Measurements from ENCODE around the gene RNF213. TPM values are rescaled to one million over a fixed set of nuclear protein-coding genes. Genes with fewer than 3 reads are reported as not detected.
"Not testable (repeated sequence)": the region's sequence is repeated elsewhere in the genome, so short reads cannot be mapped to it uniquely, and the experiment has no call there.

Gene RNF213
- total RNA-seq, 2 experiments from 2014 or later = 787 to 849 TPM

DNA sequence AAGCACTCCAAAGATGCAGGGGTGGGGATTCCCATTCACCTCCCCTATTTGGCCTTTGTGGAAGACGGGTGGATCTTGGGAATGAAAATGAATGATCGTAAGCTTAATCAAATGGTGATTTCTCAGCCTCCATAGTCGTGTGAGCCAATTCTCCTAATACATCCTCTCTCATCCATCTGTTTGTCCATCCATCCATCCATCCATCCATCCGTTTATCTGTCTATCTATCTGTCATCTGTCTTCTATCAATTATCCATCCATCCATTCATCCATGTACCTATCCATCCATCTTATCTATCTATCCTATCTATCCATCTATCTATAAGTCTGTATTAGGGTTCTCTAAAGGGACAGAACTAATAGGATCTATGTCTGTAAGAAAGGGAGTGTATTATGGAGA, 7.8 kb downstream of the RNF213 start:
- ChIA-PET CTCF (interaction anchor here (0.7 kb wide), 1 partner anchor 34 kb away, joined by 3 read pairs; no protein-coding TSS in a partner anchor), POLR2A (interaction anchor here (0.7 to 20.7 kb wide), 5 partner anchors 2 to 123 kb away, joined by 3 to 390 read pairs (median 5); partner anchors contain the start of gene RNF213)
- H3K9me3 Mint-ChIP-seq = no peaks in the 10 kb centered on the region
- no peak for DNase-seq
- H3K27ac Mint-ChIP-seq = no peak overlapping the region
- peaks cover 36% of the 10 kb centered on the region for H3K4me1 Mint-ChIP-seq
- H3K36me3 Mint-ChIP-seq (ENCODE audit: low read depth) = peaks cover 48% of the 10 kb centered on the region
- H3K4me3 Mint-ChIP-seq = no peak overlapping the region
- H3K27me3 Mint-ChIP-seq = no peaks in the 10 kb centered on the region

DNA sequence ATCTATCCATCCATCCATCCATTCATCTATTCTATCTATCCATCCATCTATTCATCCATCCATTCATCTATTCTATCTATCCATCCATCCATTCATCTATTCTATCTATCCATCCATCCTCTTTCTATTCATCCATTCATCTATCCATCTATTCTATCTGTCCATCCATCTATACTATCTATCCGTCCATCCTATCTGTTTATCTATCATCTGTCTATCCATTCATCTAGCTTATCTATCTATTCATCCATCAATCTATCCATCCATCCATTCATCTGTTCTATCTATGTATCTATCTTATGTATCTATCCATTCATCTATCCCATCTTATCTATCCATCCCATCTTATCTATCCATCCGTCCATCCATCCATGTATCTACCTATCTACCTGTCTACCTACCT, 8.8 kb downstream of the RNF213 start:
- Mint-ChIP-seq H3K27me3 (no peaks in the 10 kb centered on the region), H3K36me3 (ENCODE audit: low read depth) (peaks cover 46% of the 10 kb centered on the region), H3K27ac (no peak overlapping the region), H3K4me1 (peaks cover 42% of the 10 kb centered on the region), H3K9me3 (no peaks in the 10 kb centered on the region), H3K4me3 (no peak overlapping the region)
- no peak for DNase-seq
- POLR2A ChIA-PET = interaction anchor here (0.9 to 20.7 kb wide), 4 partner anchors 1 to 168 kb away, joined by 3 to 390 read pairs (median 198); partner anchors contain the start of genes GAA and RNF213
- CTCF ChIA-PET = no interaction called here

DNA sequence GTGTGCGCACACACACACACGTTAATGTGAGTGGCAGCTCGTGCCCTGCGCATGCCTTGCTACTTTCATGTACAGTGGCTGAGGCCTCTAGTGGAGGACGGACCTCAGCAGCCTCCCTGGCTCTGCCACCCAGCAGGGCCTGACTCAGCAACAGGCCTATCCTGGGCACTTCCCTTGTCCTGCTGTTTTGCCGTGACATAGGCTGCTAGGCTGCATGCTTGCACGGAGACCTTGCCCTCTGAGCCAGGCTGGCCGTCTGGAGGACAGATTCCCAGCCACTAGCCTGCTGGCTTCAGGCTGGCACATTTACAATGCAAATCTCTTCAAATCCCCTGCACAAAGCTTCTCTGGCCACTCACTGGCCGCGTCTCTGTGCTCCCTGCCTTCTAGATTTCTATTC, 9.5 kb downstream of the RNF213 start:
- ChIA-PET POLR2A (interaction anchor here (0.9 to 20.7 kb wide), 5 partner anchors 1 to 169 kb away, joined by 3 to 390 read pairs (median 5); partner anchors contain the start of genes GAA and RNF213), CTCF (interaction anchor here (1.2 kb wide), 1 partner anchor 73 kb away, joined by 4 read pairs; no protein-coding TSS in a partner anchor)
- Mint-ChIP-seq H3K4me1 (peaks cover 45% of the 10 kb centered on the region), H3K9me3 (no peaks in the 10 kb centered on the region), H3K27me3 (no peaks in the 10 kb centered on the region), H3K27ac (no peak overlapping the region), H3K36me3 (ENCODE audit: low read depth) (peaks cover 43% of the 10 kb centered on the region), H3K4me3 (peak overlapping the region; percentile 14)
- DNase-seq = no peak

GRCh38 chr17:80270836-80271235, 10.2 kb downstream of the RNF213 start:
- POLR2A ChIA-PET = interaction anchor here (0.8 to 20.7 kb wide), 5 partner anchors 10 to 169 kb away, joined by 3 to 390 read pairs (median 4); partner anchors contain the start of genes GAA and RNF213

DNA sequence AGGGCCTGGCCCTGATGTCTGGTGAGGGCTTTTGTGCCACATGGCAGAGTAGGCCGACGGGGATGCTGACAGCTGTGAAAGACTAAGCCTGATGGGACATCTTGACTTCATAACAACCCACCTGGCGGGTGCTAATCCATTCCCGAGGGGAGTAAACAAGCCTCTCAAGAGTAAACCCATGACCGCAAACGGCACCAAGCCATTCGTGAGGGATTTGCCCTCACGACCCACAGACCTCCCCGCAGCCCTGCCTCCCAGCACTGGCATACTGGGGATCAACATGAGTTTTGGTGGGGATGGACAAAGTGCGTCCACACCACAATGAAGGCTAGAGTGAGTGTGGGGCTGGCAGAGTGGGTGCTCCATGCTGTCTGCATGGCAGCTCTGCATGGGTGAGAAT, 11.7 kb downstream of the RNF213 start:
- Mint-ChIP-seq H3K4me3 (peak overlapping the region; percentile 2), H3K36me3 (ENCODE audit: low read depth) (peaks cover 41% of the 10 kb centered on the region), H3K4me1 (peaks cover 45% of the 10 kb centered on the region), H3K27me3 (no peaks in the 10 kb centered on the region), H3K9me3 (no peaks in the 10 kb centered on the region), H3K27ac (peak overlapping the region; percentile 56)
- DNase-seq = no peak
- ChIA-PET POLR2A (interaction anchor here (0.7 to 20.7 kb wide), 4 partner anchors 8 to 633 kb away, joined by 3 to 390 read pairs (median 4); partner anchors contain the start of gene RNF213), CTCF (no interaction called here)

More at GRCh38 chr17:80270836-80271235, 10.2 kb downstream of the RNF213 start:
- CTCF ChIA-PET = interaction anchor here (1.0 to 1.2 kb wide), 2 partner anchors 18 to 74 kb away, joined by 3 to 4 read pairs; no protein-coding TSS in a partner anchor
- Mint-ChIP-seq H3K27ac (peak overlapping the region; percentile 73), H3K9me3 (no peaks in the 10 kb centered on the region), H3K36me3 (ENCODE audit: low read depth) (peaks cover 39% of the 10 kb centered on the region), H3K4me3 (peak overlapping the region; percentile 45), H3K4me1 (peaks cover 45% of the 10 kb centered on the region), H3K27me3 (no peaks in the 10 kb centered on the region)
- peak; percentile 57 for DNase-seq

GRCh38 chr17:80274331-80274730, 13.7 kb downstream of the RNF213 start:
- Mint-ChIP-seq H3K36me3 (ENCODE audit: low read depth) (peaks cover 55% of the 10 kb centered on the region), H3K4me1 (peaks cover 46% of the 10 kb centered on the region), H3K27ac (peak overlapping the region; percentile 71), H3K4me3 (peak overlapping the region; percentile 43), H3K27me3 (no peaks in the 10 kb centered on the region), H3K9me3 (no peaks in the 10 kb centered on the region)
- ChIA-PET POLR2A (interaction anchor here (0.7 to 20.7 kb wide), 5 partner anchors 9 to 48 kb away, joined by 3 to 390 read pairs (median 5); partner anchors contain the start of gene RNF213), CTCF (no interaction called here)
- no peak for DNase-seq

- Mint-ChIP-seq H3K36me3 (ENCODE audit: low read depth) (peaks cover 62% of the 10 kb centered on the region), H3K4me3 (no peak overlapping the region), H3K4me1 (peaks cover 46% of the 10 kb centered on the region), H3K9me3 (no peaks in the 10 kb centered on the region), H3K27ac (peak overlapping the region; percentile 36), H3K27me3 (no peaks in the 10 kb centered on the region)
- CTCF ChIA-PET = no interaction called here
- DNase-seq = no peak
- POLR2A ChIA-PET = interaction anchor here (20.7 kb wide), 1 partner anchor 14 kb away, joined by 390 read pairs; the partner anchor contains the start of gene RNF213
Measured at GRCh38 chr17:80274871-80275449, 14.3 kb downstream of the RNF213 start.

- POLR2A ChIA-PET = interaction anchor here (20.7 kb wide), 1 partner anchor 15 kb away, joined by 390 read pairs; the partner anchor contains the start of gene RNF213
- Mint-ChIP-seq H3K4me1 (peaks cover 51% of the 10 kb centered on the region), H3K36me3 (ENCODE audit: low read depth) (peaks cover 70% of the 10 kb centered on the region)
- H3K27ac Mint-ChIP-seq, H3K9me3 Mint-ChIP-seq, DNase-seq, CTCF ChIA-PET, H3K27me3 Mint-ChIP-seq, H3K4me3 Mint-ChIP-seq: not testable (repeated sequence)
Measured at GRCh38 chr17:80275857-80276256, 15.2 kb downstream of the RNF213 start.

GRCh38 chr17:80277751-80278671, 17.4 kb downstream of the RNF213 start:
- Mint-ChIP-seq H3K27ac (no peak overlapping the region), H3K4me1 (peaks cover 42% of the 10 kb centered on the region), H3K9me3 (no peaks in the 10 kb centered on the region), H3K4me3 (no peak overlapping the region), H3K27me3 (no peaks in the 10 kb centered on the region), H3K36me3 (ENCODE audit: low read depth) (peaks cover 72% of the 10 kb centered on the region)
- ChIA-PET POLR2A (interaction anchor here (0.5 to 20.7 kb wide), 7 partner anchors 9 to 82 kb away, joined by 3 to 390 read pairs (median 5); partner anchors contain the start of genes RNF213, SGSH and SLC26A11), CTCF (interaction anchor here (0.7 kb wide), 1 partner anchor 26 kb away, joined by 3 read pairs; no protein-coding TSS in a partner anchor)
- DNase-seq = no peak

GRCh38 chr17:80279895-80280294, 19.2 kb downstream of the RNF213 start:
- ChIA-PET POLR2A (interaction anchor here (0.8 to 20.7 kb wide), 8 partner anchors 8 to 139 kb away, joined by 3 to 390 read pairs (median 4); partner anchors contain the start of genes RNF213, SGSH and SLC26A11), CTCF (interaction anchor here (1.3 kb wide), 1 partner anchor 83 kb away, joined by 3 read pairs; no protein-coding TSS in a partner anchor)
- no peak for DNase-seq
- Mint-ChIP-seq H3K27ac (no peak overlapping the region), H3K27me3 (no peaks in the 10 kb centered on the region), H3K36me3 (ENCODE audit: low read depth) (peaks cover 75% of the 10 kb centered on the region), H3K9me3 (no peaks in the 10 kb centered on the region), H3K4me1 (peaks cover 41% of the 10 kb centered on the region), H3K4me3 (no peak overlapping the region)

GRCh38 chr17:80281516-80281915, 20.9 kb downstream of the RNF213 start:
- Mint-ChIP-seq H3K4me3 (no peak overlapping the region), H3K4me1 (peaks cover 35% of the 10 kb centered on the region), H3K27me3 (no peaks in the 10 kb centered on the region), H3K27ac (no peak overlapping the region), H3K36me3 (ENCODE audit: low read depth) (peaks cover 80% of the 10 kb centered on the region), H3K9me3 (no peaks in the 10 kb centered on the region)
- ChIA-PET CTCF (no interaction called here), POLR2A (interaction anchor here (1.3 kb wide), 1 partner anchor 27 kb away, joined by 3 read pairs; no protein-coding TSS in a partner anchor)
- no peak for DNase-seq

- Mint-ChIP-seq H3K9me3 (no peaks in the 10 kb centered on the region), H3K27ac (no peak overlapping the region), H3K36me3 (ENCODE audit: low read depth) (peaks cover 75% of the 10 kb centered on the region), H3K4me3 (no peak overlapping the region), H3K27me3 (no peaks in the 10 kb centered on the region), H3K4me1 (peaks cover 33% of the 10 kb centered on the region)
- no peak for DNase-seq
- CTCF ChIA-PET = interaction anchor here (0.8 to 1.0 kb wide), 2 partner anchors 13 to 87 kb away, joined by 3 to 5 read pairs; no protein-coding TSS in a partner anchor
- POLR2A ChIA-PET = interaction anchor here (0.8 to 1.7 kb wide), 9 partner anchors 10 to 261 kb away, joined by 3 to 6 read pairs (median 4); partner anchors contain the start of gene RPTOR
Measured at GRCh38 chr17:80283116-80283852, 22.6 kb downstream of the RNF213 start.

Measured in activated CD4-positive, alpha-beta memory T cell treated with anti-CD3 and anti-CD28 coated beads, Interleukin-2, amount 10 ng/mL, durations not matched to agents 7 days and 5 days (primary cell).